VCaP (cell line): ENCODE data around the gene PPIG.
A peak's percentile ranks its signal among the peaks of the same experiment; 100 is the strongest.

Experiments used
- H3K27ac ChIP-seq: fragments of 450-650 bp; 2 replicates; pipeline ENCODE4 v1.5.1; 2017
- CTCF ChIP-seq: fragments of 450-650 bp; conservative IDR thresholded peaks from 2 replicates; pipeline ENCODE4 v1.5.1; 2017; ENCODE audit warnings: mild to moderate bottlenecking, moderate library complexity

Gene PPIG

GRCh38 chr2:169670215-169670651, 86.1 kb downstream of the PPIG start:
- TF ChIP-seq CTCF: no peak
- no peak overlapping the region for H3K27ac ChIP-seq

GRCh38 chr2:169670937-169671336, 86.8 kb downstream of the PPIG start:
- H3K27ac ChIP-seq: no peak overlapping the region
- no peak for TF ChIP-seq CTCF

- TF ChIP-seq CTCF: no peak
- no peak overlapping the region for H3K27ac ChIP-seq
Observed at GRCh38 chr2:169672406-169672805, 88.3 kb downstream of the PPIG start.

- no peak overlapping the region for H3K27ac ChIP-seq
- no peak for TF ChIP-seq CTCF
Observed at GRCh38 chr2:169673106-169673505, 89.0 kb downstream of the PPIG start.

- TF ChIP-seq CTCF: no peak
- no peak overlapping the region for H3K27ac ChIP-seq
Observed at GRCh38 chr2:169673921-169674320, 89.8 kb downstream of the PPIG start.

- H3K27ac ChIP-seq: no peak overlapping the region
- TF ChIP-seq CTCF: no peak
Observed at GRCh38 chr2:169676357-169676756, 92.2 kb downstream of the PPIG start.

GRCh38 chr2:169676850-169677249, 92.7 kb downstream of the PPIG start:
- H3K27ac ChIP-seq: no peak overlapping the region
- no peak for TF ChIP-seq CTCF

GRCh38 chr2:169683054-169683424, 98.9 kb downstream of the PPIG start:
- peak overlapping the region; percentile 58 for H3K27ac ChIP-seq

More at GRCh38 chr2:169683054-169683424, 98.9 kb downstream of the PPIG start:
- TF ChIP-seq CTCF: no peak
